ENCODE measurements around the gene ZNF529.
A peak's percentile ranks its signal among the peaks of the same experiment; 100 is the strongest.

ZNF529 gene

GRCh38 chr19:36547001-36547732, 25.9 kb downstream of the ZNF529 start:
- Histone ChIP-seq H3K36me3 (ENCODE audit: insufficient read depth, low read length) (peaks cover 65% of the 10 kb centered on the region), H3K4me3 (ENCODE audit: low read length) (no peak overlapping the region), H3K4me1 (ENCODE audit: insufficient read depth, low read length) (no peaks in the 10 kb centered on the region), H2AFZ (ENCODE audit: low read depth, low read length) (no peak overlapping the region), H3K27me3 (ENCODE audit: insufficient read depth, low read length) (no peaks in the 10 kb centered on the region), H3K9me3 (ENCODE audit: low read length) (peaks cover 79% of the 10 kb centered on the region)

- peaks cover 29% of the 10 kb centered on the region for H3K9me3 ChIP-seq (ENCODE audit: low read length)
- no peaks in the 10 kb centered on the region for H3K27me3 ChIP-seq (ENCODE audit: insufficient read depth, low read length)
- peak overlapping the region; percentile 76 for H3K4me3 ChIP-seq (ENCODE audit: low read length)
- peaks cover 11% of the 10 kb centered on the region for H3K4me1 ChIP-seq (ENCODE audit: insufficient read depth, low read length)
- H3K36me3 ChIP-seq (ENCODE audit: insufficient read depth, low read length), result peaks cover 17% of the 10 kb centered on the region
- peak overlapping the region; percentile 79 for H2AFZ ChIP-seq (ENCODE audit: low read depth, low read length)
These were observed 44.1 kb downstream of the ZNF529 start for GRCh38 chr19:36528921-36529518.

GRCh38 chr19:36528194-36528920, 44.7 kb downstream of the ZNF529 start, which contains the start of gene ZNF260:
ZNF260 (minus strand) TSS chr19:36528271; CDS start chr19:36515238, 13,033 bp downstream.
- peak within 1 kb of the TSS; percentile 79 for H2AFZ ChIP-seq (ENCODE audit: low read depth, low read length)
- peak within 1 kb of the TSS; percentile 76 for H3K4me3 ChIP-seq (ENCODE audit: low read length)
- H3K36me3 ChIP-seq (ENCODE audit: insufficient read depth, low read length), result peaks cover 17% of the 10 kb centered on the region
- H3K4me1 ChIP-seq (ENCODE audit: insufficient read depth, low read length), result peaks cover 11% of the 10 kb centered on the region
- H3K9me3 ChIP-seq (ENCODE audit: low read length), result peaks cover 29% of the 10 kb centered on the region
- H3K27me3 ChIP-seq (ENCODE audit: insufficient read depth, low read length), result no peaks in the 10 kb centered on the region

- Histone ChIP-seq H3K4me1 (ENCODE audit: insufficient read depth, low read length) (peaks cover 11% of the 10 kb centered on the region), H2AFZ (ENCODE audit: low read depth, low read length) (peak overlapping the region; percentile 79), H3K27me3 (ENCODE audit: insufficient read depth, low read length) (no peaks in the 10 kb centered on the region), H3K36me3 (ENCODE audit: insufficient read depth, low read length) (peaks cover 22% of the 10 kb centered on the region), H3K4me3 (ENCODE audit: low read length) (peak overlapping the region; percentile 76), H3K9me3 (ENCODE audit: low read length) (peaks cover 31% of the 10 kb centered on the region)
These were observed 45.3 kb downstream of the ZNF529 start for GRCh38 chr19:36527873-36528193.

GRCh38 chr19:36527341-36527740, 45.8 kb downstream of the ZNF529 start:
- Histone ChIP-seq H3K4me3 (ENCODE audit: low read length) (peak overlapping the region; percentile 76), H3K27me3 (ENCODE audit: insufficient read depth, low read length) (no peaks in the 10 kb centered on the region), H3K9me3 (ENCODE audit: low read length) (peaks cover 33% of the 10 kb centered on the region), H2AFZ (ENCODE audit: low read depth, low read length) (no peak overlapping the region), H3K4me1 (ENCODE audit: insufficient read depth, low read length) (peaks cover 11% of the 10 kb centered on the region), H3K36me3 (ENCODE audit: insufficient read depth, low read length) (peaks cover 27% of the 10 kb centered on the region)

- Histone ChIP-seq H3K36me3 (ENCODE audit: insufficient read depth, low read length) (peaks cover 34% of the 10 kb centered on the region), H3K9me3 (ENCODE audit: low read length) (peaks cover 40% of the 10 kb centered on the region), H3K4me1 (ENCODE audit: insufficient read depth, low read length) (peaks cover 11% of the 10 kb centered on the region), H3K4me3 (ENCODE audit: low read length) (peak overlapping the region; percentile 76), H3K27me3 (ENCODE audit: insufficient read depth, low read length) (no peaks in the 10 kb centered on the region), H2AFZ (ENCODE audit: low read depth, low read length) (no peak overlapping the region)
These were observed 46.5 kb downstream of the ZNF529 start for GRCh38 chr19:36526581-36526980.

- Histone ChIP-seq H2AFZ (ENCODE audit: low read depth, low read length) (no peak overlapping the region), H3K4me1 (ENCODE audit: insufficient read depth, low read length) (peaks cover 11% of the 10 kb centered on the region), H3K4me3 (ENCODE audit: low read length) (no peak overlapping the region), H3K27me3 (ENCODE audit: insufficient read depth, low read length) (no peaks in the 10 kb centered on the region), H3K36me3 (ENCODE audit: insufficient read depth, low read length) (peaks cover 50% of the 10 kb centered on the region), H3K9me3 (ENCODE audit: low read length) (peaks cover 51% of the 10 kb centered on the region)
These were observed 48.5 kb downstream of the ZNF529 start for GRCh38 chr19:36524617-36525016.

GRCh38 chr19:36514012-36514612, 59.0 kb downstream of the ZNF529 start:
- Histone ChIP-seq H3K4me3 (ENCODE audit: low read length) (no peak overlapping the region), H3K9me3 (ENCODE audit: low read length) (peaks cover 70% of the 10 kb centered on the region), H3K4me1 (ENCODE audit: insufficient read depth, low read length) (no peaks in the 10 kb centered on the region), H3K27me3 (ENCODE audit: insufficient read depth, low read length) (no peaks in the 10 kb centered on the region), H3K36me3 (ENCODE audit: insufficient read depth, low read length) (peaks cover 73% of the 10 kb centered on the region), H2AFZ (ENCODE audit: low read depth, low read length) (no peak overlapping the region)

GRCh38 chr19:36508325-36508724, 64.8 kb downstream of the ZNF529 start:
- no peak overlapping the region for H2AFZ ChIP-seq (ENCODE audit: low read depth, low read length)
- peaks cover 20% of the 10 kb centered on the region for H3K36me3 ChIP-seq (ENCODE audit: insufficient read depth, low read length)
- H3K9me3 ChIP-seq (ENCODE audit: low read length), result peaks cover 22% of the 10 kb centered on the region
- H3K4me3 ChIP-seq (ENCODE audit: low read length), result no peak overlapping the region
- no peaks in the 10 kb centered on the region for H3K4me1 ChIP-seq (ENCODE audit: insufficient read depth, low read length)
- H3K27me3 ChIP-seq (ENCODE audit: insufficient read depth, low read length), result no peaks in the 10 kb centered on the region

GRCh38 chr19:36501973-36502372, 71.1 kb downstream of the ZNF529 start:
- no peaks in the 10 kb centered on the region for H3K27me3 ChIP-seq (ENCODE audit: insufficient read depth, low read length)
- no peaks in the 10 kb centered on the region for H3K36me3 ChIP-seq (ENCODE audit: insufficient read depth, low read length)
- H3K9me3 ChIP-seq (ENCODE audit: low read length), result peaks cover 15% of the 10 kb centered on the region
- H3K4me3 ChIP-seq (ENCODE audit: low read length), result no peak overlapping the region
- H2AFZ ChIP-seq (ENCODE audit: low read depth, low read length), result no peak overlapping the region
- no peaks in the 10 kb centered on the region for H3K4me1 ChIP-seq (ENCODE audit: insufficient read depth, low read length)

GRCh38 chr19:36497001-36497400, 76.1 kb downstream of the ZNF529 start:
- Histone ChIP-seq H3K27me3 (ENCODE audit: insufficient read depth, low read length) (no peaks in the 10 kb centered on the region), H3K4me3 (ENCODE audit: low read length) (no peak overlapping the region), H3K4me1 (ENCODE audit: insufficient read depth, low read length) (no peaks in the 10 kb centered on the region), H2AFZ (ENCODE audit: low read depth, low read length) (no peak overlapping the region), H3K36me3 (ENCODE audit: insufficient read depth, low read length) (no peaks in the 10 kb centered on the region), H3K9me3 (ENCODE audit: low read length) (peaks cover 17% of the 10 kb centered on the region)
